Endothelial cell of hepatic sinusoid (primary cell): ENCODE measurements around the gene ASB2.

Experiments
- in situ Hi-C: cut with HindIII; loops from 2 replicates; pipeline ENCODE4 v1.10.0; 2017; ENCODE audit warnings: low sequenced_read_pairs

The ASB2 gene

DNA sequence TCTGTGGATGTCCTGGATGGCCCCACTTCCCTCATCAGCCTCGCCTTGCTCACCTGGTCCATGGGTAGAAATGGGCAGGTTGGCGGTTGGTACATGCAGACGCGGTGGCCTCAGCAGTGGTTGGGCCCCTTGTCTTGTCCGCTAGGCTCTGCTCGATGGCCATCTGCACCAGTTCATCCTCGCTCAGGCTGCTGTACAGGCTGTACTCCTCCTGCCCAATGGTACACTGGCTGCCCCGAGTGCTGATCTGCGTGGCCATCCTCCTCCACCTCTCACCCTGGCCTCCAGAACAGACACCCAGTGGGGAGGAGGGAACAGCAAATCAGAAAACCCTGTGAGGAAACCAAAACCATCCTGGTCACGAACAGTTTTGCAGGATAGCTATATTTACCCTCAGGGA is 12.1 kb downstream of the ASB2 start:
- in situ Hi-C loops: loop anchor here (5.0 kb wide), 1 partner anchor 53 kb away; no protein-coding TSS in a partner anchor

DNA sequence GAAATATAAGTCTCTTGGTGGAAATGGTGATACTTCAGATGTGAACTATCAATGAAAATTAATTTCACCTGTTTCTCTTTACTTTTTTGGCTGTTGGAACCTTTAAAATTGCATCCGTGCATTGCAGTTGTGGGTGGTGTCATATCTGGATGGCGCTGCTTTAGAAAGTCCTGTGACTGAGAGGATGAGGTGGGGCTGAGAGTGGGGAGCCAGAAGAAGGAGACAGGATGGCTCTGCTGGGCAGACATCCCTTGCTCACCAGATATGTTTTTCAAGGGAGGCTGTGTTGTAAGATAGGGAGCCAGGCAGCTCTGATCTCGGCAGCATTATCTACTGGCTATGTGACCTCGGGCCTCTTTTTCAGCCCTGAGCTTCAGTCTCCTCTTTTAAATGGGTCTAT is 12.7 kb downstream of the ASB2 start:
- in situ Hi-C loops: loop anchor here (5.0 kb wide), 1 partner anchor 54 kb away; no protein-coding TSS in a partner anchor

- in situ Hi-C loops: loop anchor here (5.0 kb wide), 1 partner anchor 54 kb away; no protein-coding TSS in a partner anchor
Observed at GRCh38 chr14:93962701-93963601, 13.4 kb downstream of the ASB2 start.

GRCh38 chr14:93961620-93962019 is 14.8 kb downstream of the ASB2 start:
- in situ Hi-C loops: loop anchor here (5.0 kb wide), 1 partner anchor 56 kb away; no protein-coding TSS in a partner anchor

GRCh38 chr14:93960774-93961438 is 15.5 kb downstream of the ASB2 start:
- in situ Hi-C loops: loop anchor here (5.0 kb wide), 1 partner anchor 56 kb away; no protein-coding TSS in a partner anchor

GRCh38 chr14:93960108-93960475 is 16.3 kb downstream of the ASB2 start:
- in situ Hi-C loops: loop anchor here (5.0 kb wide), 1 partner anchor 57 kb away; no protein-coding TSS in a partner anchor

DNA sequence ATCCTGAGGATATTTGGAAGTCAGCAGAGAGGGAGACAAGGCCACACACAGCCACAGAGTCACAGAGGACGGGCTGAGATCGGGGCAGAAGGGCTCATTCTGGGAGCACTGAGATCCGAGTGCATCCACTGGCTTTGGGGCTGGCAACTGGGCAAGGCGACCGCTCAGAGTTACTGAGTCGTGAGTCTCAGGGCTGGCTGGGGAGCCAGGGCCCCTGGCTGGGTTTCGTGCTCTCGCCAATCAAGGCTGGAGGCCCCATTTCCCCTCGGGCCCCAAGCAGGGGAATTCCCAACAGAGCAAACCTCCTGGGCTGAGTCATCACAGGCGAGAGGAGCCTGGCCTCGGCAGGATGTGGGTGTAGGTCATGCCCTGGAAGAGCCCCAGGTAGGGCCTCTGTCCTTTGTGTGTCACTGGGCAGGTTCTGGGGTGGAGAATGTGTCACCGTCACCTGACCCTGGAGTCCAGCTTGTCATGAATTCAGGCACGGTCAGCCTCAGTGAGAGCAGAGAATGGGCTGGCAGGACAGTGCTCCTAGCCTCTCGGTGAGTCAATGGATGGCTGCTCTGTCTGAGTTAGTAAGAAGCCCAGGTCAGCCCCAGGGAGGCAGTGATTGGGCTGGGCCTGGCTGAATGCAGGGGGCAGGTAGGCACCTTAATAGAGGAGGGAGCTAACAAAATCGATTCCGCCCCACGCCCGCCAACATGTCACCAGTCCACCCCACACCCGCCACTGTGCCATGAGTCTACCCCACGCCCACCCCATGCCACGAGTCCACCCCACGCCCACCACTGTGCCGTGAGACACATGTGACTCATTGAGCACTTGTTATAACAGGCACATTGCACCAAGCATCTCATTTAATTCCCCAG is 16.9 kb downstream of the ASB2 start:
- in situ Hi-C loops: loop anchor here (5.0 kb wide), 1 partner anchor 58 kb away; no protein-coding TSS in a partner anchor

GRCh38 chr14:93958567-93959238 is 17.7 kb downstream of the ASB2 start:
- in situ Hi-C loops: no loop called here

DNA sequence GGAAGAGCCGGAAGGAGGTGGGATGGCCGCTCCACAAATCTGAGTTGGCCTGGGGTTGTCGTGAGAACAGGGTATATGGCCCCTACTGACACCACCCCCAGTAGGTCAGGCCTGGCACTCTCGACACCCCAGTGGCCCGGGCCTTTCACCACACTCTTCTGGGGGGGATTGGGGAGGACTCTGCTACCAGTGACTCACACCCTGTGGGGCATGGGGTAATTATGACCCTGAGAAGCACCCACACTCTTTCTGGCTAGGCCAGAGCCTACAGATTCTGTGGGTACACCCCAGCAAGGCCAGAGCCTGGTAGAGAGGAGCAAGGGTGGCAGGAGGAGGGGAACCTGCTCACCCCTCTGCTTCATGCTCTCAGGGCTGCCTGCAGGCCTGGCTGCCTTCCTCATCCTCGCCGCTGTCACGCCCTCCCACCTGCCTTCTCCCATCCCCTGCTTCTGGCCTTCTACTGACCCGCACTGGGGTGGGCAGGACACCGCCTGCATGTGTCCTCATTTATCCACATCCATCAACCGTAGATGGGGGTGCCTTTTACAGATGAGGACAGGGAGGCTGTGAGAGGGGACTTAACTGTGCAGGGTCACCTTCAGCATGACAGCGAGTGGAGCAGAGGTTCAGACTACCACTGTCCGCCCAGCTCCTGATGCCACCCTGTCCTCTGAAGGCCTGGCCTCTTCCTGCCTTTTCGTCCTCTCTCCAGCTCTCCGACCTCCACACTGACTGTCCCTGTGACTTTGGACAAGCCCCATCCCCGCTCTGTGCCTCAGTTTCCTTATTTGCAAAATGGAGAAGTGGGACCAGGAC is 18.4 kb downstream of the ASB2 start:
- in situ Hi-C loops: no loop called here

DNA sequence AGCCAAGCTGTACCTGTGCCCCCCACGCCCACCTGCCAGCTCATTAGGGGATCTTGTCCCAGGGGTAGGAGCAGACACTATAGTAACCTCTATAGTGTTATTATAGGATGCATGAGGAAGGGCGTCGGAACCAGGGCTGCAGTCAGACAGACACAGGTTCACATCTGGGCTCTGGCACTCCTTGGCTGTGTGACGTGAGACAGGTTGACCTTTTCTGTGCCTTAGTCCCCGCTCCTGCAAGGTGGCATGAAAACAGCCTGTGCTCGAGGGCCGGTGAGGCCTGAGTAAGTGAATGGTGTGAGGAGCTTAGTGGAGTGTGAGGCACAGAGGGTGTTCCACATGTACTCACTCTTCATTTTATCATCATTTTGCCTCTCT is 19.0 kb downstream of the ASB2 start:
- in situ Hi-C loops: no loop called here

DNA sequence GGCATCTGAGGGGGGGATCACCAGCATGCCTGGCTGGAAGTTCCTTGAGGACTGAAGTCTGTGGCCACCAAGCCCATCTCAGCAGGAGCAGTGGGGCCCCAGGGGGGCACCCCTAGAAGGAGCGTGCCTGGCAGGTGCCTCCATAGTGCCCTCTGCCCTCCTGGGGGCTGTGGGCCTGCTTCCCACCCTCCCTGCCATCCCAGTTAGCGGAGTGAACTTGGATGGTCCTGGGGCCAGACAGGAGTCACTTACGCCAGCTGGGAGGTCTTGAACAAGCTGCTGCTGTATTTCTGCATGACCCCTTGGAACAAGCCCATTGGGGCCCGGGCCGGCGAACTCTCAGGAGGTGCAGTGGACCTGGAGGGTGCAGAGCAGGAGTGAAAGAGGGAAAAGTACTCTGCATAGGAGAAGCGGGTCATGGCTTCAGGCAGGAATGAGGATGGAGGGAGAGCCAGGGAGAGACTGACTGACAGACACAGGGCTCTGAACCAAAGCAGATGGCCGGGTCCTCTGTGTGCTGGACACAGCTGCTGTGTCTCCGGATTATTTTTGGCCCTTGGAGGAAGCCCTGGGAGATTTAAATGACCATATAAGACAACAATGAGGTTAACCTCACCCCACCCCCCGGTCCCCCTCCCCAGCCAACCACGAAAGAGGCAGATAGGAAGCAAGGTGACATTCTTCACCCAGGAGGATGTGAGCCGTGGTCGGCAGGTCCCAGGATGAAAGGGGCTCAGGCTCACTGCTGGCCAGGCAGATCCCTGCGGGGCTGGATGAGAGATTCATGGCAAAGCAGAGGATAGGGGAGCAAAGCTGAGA is 19.6 kb downstream of the ASB2 start:
- in situ Hi-C loops: no loop called here

GRCh38 chr14:93955850-93956481 is 20.4 kb downstream of the ASB2 start:
- in situ Hi-C loops: no loop called here

DNA sequence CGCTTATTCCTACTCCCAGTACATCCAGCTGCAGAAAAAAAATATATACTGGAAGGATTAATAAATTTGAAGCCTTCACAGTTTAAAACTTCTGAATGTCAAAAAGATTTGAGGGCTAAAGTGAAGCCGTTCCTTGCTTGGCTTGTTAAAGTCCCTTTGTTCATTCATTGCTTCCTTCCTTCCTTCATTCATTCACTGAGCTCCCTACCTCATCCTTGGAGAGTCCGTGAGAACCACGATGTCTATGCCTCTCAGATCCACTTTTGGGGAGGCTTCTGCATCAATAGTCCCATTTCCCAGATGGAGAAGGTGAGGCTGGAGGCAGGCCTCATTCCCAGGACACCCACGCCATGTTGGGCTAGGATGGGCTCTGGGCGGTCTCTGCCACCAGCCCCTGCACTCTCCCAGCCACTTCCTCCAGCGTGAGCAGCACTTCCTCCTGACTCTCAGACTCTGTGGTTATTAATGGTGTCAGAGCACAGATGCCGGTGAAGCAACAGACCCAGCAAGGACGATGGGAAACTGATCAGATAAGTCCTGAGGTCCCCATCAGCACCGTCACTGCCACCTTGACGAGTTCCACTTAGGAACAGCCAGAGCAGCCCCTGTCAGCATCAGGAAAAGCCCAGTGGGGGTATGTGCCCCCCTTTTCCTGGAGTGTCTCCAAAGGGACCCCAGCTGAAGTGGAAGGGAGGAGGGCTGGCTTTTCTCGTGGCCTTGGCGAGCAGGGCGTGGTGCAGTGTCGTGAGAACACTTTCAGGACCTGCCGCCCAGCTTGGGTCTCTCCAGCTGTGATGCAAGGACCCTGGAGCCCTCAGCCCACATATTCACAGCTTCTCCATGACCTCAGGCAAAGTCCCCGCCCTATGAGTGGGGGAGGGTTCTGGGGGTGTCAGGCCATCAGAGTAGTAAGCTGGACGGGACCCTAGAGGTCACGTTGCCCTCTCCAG is 21.2 kb downstream of the ASB2 start:
- in situ Hi-C loops: no loop called here

GRCh38 chr14:93954516-93954830 is 21.9 kb downstream of the ASB2 start:
- in situ Hi-C loops: no loop called here

GRCh38 chr14:93953739-93954515 is 22.4 kb downstream of the ASB2 start:
- in situ Hi-C loops: no loop called here

- in situ Hi-C loops: no loop called here
Observed at GRCh38 chr14:93953263-93953662, 23.1 kb downstream of the ASB2 start.
